ENCODE results near the gene PNP. TPM values are rescaled to one million over a fixed set of nuclear protein-coding genes. Genes with fewer than 3 reads are reported as not detected.

Gene PNP
- total RNA-seq, 1 donor from 2014 or later: 96.5 TPM

GRCh38 chr14:20458031-20458789 is 11.0 kb upstream of the PNP start:
- no peaks in the 10 kb centered on the region for H3K27me3 ChIP-seq (ENCODE audit: control insufficient read depth, insufficient read depth, low read length)
- no peak overlapping the region for H3K4me3 ChIP-seq (ENCODE audit: low read depth, low read length)
- no peak for TF ChIP-seq CTCF (IDR thresholded peaks at IDR 0.05; ENCODE audit: insufficient read depth, low read length, poor library complexity, severe bottlenecking)
- H3K36me3 ChIP-seq (ENCODE audit: control insufficient read depth, insufficient read depth, low read length): peaks cover 2% of the 10 kb centered on the region
- no peak for DNase-seq (ENCODE audit: low read depth)

- TF ChIP-seq CTCF (IDR thresholded peaks at IDR 0.05; ENCODE audit: insufficient read depth, low read length, poor library complexity, severe bottlenecking): no peak
- no peak for DNase-seq (ENCODE audit: low read depth)
Observed at GRCh38 chr14:20460458-20461224, 8.6 kb upstream of the PNP start.

GRCh38 chr14:20461225-20462141 is 7.7 kb upstream of the PNP start, which contains the start of gene PIP4P1:
TSS of gene PIP4P1 (minus strand) at chr14:20461434. CDS start at chr14:20461325, 109 bp downstream.
- TF ChIP-seq CTCF (IDR thresholded peaks at IDR 0.05; ENCODE audit: insufficient read depth, low read length, poor library complexity, severe bottlenecking): no peak
- Histone ChIP-seq H3K36me3 (ENCODE audit: control insufficient read depth, insufficient read depth, low read length) (peaks cover 2% of the 10 kb centered on the region), H3K4me3 (ENCODE audit: low read depth, low read length) (peak within 1 kb of the TSS; percentile 83), H3K27me3 (ENCODE audit: control insufficient read depth, insufficient read depth, low read length) (no peaks in the 10 kb centered on the region)
- DNase-seq (ENCODE audit: low read depth): peak; percentile 100

More at GRCh38 chr14:20460458-20461224, 8.6 kb upstream of the PNP start:
- H3K4me3 ChIP-seq (ENCODE audit: low read depth, low read length): peak overlapping the region; percentile 83
- no peaks in the 10 kb centered on the region for H3K27me3 ChIP-seq (ENCODE audit: control insufficient read depth, insufficient read depth, low read length)
- H3K36me3 ChIP-seq (ENCODE audit: control insufficient read depth, insufficient read depth, low read length): peaks cover 2% of the 10 kb centered on the region

- Histone ChIP-seq H3K27me3 (ENCODE audit: control insufficient read depth, insufficient read depth, low read length) (no peaks in the 10 kb centered on the region), H3K36me3 (ENCODE audit: control insufficient read depth, insufficient read depth, low read length) (no peaks in the 10 kb centered on the region), H3K4me3 (ENCODE audit: low read depth, low read length) (peak overlapping the region; percentile 86)
- no peak for DNase-seq (ENCODE audit: low read depth)
- TF ChIP-seq CTCF (IDR thresholded peaks at IDR 0.05; ENCODE audit: insufficient read depth, low read length, poor library complexity, severe bottlenecking): no peak
Observed at GRCh38 chr14:20468764-20469241, 403 bp upstream of the PNP start.

- Histone ChIP-seq H3K4me3 (ENCODE audit: low read depth, low read length) (peak overlapping the region; percentile 86), H3K36me3 (ENCODE audit: control insufficient read depth, insufficient read depth, low read length) (no peaks in the 10 kb centered on the region), H3K27me3 (ENCODE audit: control insufficient read depth, insufficient read depth, low read length) (no peaks in the 10 kb centered on the region)
- no peak for DNase-seq (ENCODE audit: low read depth)
- TF ChIP-seq CTCF (IDR thresholded peaks at IDR 0.05; ENCODE audit: insufficient read depth, low read length, poor library complexity, severe bottlenecking): no peak
Observed at GRCh38 chr14:20469890-20470602, 840 bp downstream of the PNP start.

Measured in kidney epithelial cell (primary cell).